Glutamatergic neuron (in vitro differentiated cells): Measurements from ENCODE around the gene EIF3K. TPM values are rescaled to one million over a fixed set of nuclear protein-coding genes. Genes with fewer than 3 reads are reported as not detected.

Source experiments
- DNase-seq: peaks from one replicate; pipeline ENCODE4 v3.0.0; 2022
- H3K27ac Mint-ChIP-seq: one replicate; pipeline ENCODE4 v1.8.0; 2020; ENCODE audit warnings: mild to moderate bottlenecking, mixed read lengths, inconsistent platforms; ENCODE audit not compliant: unreplicated experiment
- H3K27me3 Mint-ChIP-seq: one replicate; pipeline ENCODE4 v1.8.0; 2020; ENCODE audit warnings: mild to moderate bottlenecking, moderate library complexity, mixed read lengths, inconsistent platforms; ENCODE audit not compliant: unreplicated experiment
- H3K36me3 Mint-ChIP-seq: one replicate; pipeline ENCODE4 v1.8.0; 2020; ENCODE audit warnings: mild to moderate bottlenecking, mixed read lengths, inconsistent platforms; ENCODE audit not compliant: unreplicated experiment
- H3K4me1 Mint-ChIP-seq: one replicate; pipeline ENCODE4 v1.8.0; 2020; ENCODE audit warnings: mild to moderate bottlenecking, low read depth, mixed read lengths, inconsistent platforms; ENCODE audit not compliant: unreplicated experiment
- H3K4me3 Mint-ChIP-seq: one replicate; pipeline ENCODE4 v1.8.0; 2020; ENCODE audit warnings: mild to moderate bottlenecking, mixed read lengths, inconsistent platforms; ENCODE audit not compliant: unreplicated experiment
- H3K9me3 Mint-ChIP-seq: one replicate; pipeline ENCODE4 v1.8.0; 2020; ENCODE audit warnings: mild to moderate bottlenecking, moderate library complexity, mixed read lengths, inconsistent platforms; ENCODE audit not compliant: unreplicated experiment
- total RNA-seq: library from RNA; stranded (reverse); fragmentation: NEBNext Ultra II Directional; extraction: Animal tissue kit (Norgen Biotek cat#: 25700); gene quantifications from one replicate; pipeline ENCODE4 v1.2.1, GENCODE V29; 2021; ENCODE audit not compliant: unreplicated experiment
- TF ChIP-seq, protein P1 (sequence below): fragments of 200-600 bp; sonication (generic); IDR thresholded peaks from one replicate; pipeline ENCODE4 v1.5.0; 2021; ENCODE audit not compliant: partially characterized antibody, unreplicated experiment

EIF3K gene
- total RNA-seq, 1 donor from 2014 or later = 247 TPM

DNA sequence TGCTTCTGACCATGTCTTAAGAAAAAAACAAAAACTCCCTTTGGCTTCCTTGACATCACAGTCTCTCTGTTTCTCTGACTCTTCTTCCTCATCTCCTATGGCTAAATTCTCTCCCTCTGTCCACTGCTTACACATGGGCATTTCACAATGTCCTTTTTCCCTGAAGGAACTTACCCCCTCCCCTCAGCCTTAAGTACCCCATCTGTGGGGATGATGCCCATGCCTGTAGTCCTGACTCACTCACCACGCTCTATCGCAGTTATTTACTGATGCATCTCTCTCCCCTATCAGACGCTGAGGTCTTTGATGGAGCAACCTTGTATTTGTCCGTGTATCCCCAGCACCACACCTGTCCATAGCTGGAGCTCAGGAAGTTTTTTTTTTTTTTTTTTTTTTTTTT, 60.9 kb downstream of the EIF3K start:
- peaks cover 28% of the 10 kb centered on the region for H3K9me3 Mint-ChIP-seq
- H3K4me3 Mint-ChIP-seq = no peak overlapping the region
- peak overlapping the region; percentile 18 for H3K27ac Mint-ChIP-seq
- TF ChIP-seq, protein P1, sequence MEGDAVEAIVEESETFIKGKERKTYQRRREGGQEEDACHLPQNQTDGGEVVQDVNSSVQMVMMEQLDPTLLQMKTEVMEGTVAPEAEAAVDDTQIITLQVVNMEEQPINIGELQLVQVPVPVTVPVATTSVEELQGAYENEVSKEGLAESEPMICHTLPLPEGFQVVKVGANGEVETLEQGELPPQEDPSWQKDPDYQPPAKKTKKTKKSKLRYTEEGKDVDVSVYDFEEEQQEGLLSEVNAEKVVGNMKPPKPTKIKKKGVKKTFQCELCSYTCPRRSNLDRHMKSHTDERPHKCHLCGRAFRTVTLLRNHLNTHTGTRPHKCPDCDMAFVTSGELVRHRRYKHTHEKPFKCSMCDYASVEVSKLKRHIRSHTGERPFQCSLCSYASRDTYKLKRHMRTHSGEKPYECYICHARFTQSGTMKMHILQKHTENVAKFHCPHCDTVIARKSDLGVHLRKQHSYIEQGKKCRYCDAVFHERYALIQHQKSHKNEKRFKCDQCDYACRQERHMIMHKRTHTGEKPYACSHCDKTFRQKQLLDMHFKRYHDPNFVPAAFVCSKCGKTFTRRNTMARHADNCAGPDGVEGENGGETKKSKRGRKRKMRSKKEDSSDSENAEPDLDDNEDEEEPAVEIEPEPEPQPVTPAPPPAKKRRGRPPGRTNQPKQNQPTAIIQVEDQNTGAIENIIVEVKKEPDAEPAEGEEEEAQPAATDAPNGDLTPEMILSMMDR = no peak
- peaks cover 21% of the 10 kb centered on the region for H3K27me3 Mint-ChIP-seq
- peaks cover 63% of the 10 kb centered on the region for H3K4me1 Mint-ChIP-seq
- H3K36me3 Mint-ChIP-seq = peaks cover 11% of the 10 kb centered on the region
- no peak for DNase-seq

DNA sequence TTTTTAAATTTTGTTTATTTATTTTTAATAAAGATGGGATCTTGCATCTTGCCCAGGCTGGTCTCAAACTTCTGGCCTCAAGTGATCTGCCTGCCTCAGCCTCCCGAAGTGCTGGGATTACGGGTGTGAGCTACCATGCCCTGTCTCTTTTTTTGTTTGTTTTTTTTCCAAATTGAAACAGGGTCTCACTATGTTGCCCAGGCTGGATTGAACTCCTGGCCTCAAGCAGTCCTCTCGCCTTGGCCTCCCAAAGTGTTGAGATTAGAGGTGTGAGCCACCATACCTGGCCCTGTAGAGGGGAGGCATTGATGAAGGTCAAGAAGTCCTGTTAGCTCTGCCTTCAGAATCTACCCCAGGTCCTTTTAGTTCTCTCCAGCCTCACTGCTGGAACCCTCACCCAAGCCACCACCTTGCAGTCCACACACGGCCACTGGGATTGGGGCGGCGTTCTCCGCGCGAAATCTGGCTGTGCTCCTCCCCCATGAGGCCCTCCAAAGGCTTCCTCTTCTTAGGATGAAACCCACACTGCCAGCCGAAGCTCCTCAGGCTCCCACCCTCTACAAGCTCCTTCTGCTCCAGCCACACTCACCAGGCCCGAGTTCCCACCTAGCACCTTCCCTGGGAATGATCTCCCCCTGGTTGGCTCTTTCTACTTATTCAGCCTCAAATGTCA, 63.3 kb downstream of the EIF3K start:
- H3K4me3 Mint-ChIP-seq = peak overlapping the region; percentile 65
- H3K27me3 Mint-ChIP-seq = peaks cover 18% of the 10 kb centered on the region
- peaks cover 23% of the 10 kb centered on the region for H3K9me3 Mint-ChIP-seq
- H3K27ac Mint-ChIP-seq = peak overlapping the region; percentile 76
- peaks cover 49% of the 10 kb centered on the region for H3K4me1 Mint-ChIP-seq
- TF ChIP-seq, protein P1 = no peak
- peaks cover 11% of the 10 kb centered on the region for H3K36me3 Mint-ChIP-seq
- no peak for DNase-seq

DNA sequence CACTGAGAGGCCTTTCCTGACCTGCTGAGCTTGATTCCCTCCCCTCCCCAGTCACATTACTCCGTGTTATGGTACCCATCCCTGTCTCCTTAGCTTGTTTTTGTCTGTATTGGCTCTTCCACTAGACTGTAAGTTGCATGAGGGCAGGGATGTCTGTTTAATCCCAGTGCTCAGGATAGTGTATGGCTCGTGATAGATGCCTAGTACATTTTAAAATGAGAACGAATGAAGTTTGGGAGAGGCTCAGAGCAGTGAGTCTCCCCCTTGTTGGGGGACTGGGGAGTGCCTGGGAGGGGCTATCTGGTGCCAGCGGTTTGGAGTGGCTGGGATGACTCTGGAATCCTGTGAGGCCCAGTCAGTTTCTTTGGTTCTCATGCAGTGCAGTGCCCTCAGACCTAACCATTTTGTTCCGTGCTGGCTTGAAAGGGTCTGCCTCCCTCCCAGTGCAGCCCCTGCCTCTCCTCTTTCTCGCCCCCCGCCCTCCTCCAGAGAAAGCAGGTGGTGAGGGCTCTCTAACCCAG, 63.9 kb downstream of the EIF3K start:
- TF ChIP-seq, protein P1 = no peak
- Mint-ChIP-seq H3K4me3 (peak overlapping the region; percentile 65), H3K27ac (peak overlapping the region; percentile 76), H3K36me3 (peaks cover 11% of the 10 kb centered on the region), H3K4me1 (peaks cover 47% of the 10 kb centered on the region), H3K9me3 (peaks cover 23% of the 10 kb centered on the region), H3K27me3 (peaks cover 18% of the 10 kb centered on the region)
- no peak for DNase-seq

DNA sequence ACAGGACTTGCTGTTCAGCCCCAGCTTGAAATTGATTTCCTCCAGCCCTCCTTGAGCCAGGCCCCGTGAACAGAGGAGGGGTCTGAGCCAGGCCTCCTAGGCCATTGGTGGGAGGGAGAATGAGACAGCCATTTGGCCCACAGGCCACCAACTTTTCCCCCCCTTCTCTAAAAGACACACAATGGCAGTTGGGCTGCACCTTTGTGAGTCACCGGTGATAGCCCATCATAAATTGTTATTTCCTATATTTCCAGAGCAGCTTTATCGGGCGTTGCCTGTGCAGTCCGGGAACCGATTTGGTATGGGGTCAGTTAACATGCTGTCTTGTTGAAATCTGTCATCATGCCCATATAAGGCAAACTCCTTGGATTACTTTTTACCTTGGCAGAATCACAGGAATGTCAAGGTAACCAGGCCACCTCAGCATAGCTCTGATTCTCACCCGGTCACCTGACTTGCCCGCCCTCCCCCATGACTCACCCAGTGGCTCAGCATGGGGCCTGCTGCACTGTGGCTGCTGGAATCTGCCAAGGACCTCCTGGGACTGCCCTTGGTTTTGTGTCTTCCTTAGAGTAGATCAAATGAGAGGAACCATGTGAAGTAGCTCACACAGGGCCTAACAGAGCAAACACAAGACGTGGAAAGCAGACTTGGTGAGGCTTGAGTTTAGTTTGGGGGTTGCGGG, 64.5 kb downstream of the EIF3K start:
- peaks cover 23% of the 10 kb centered on the region for H3K9me3 Mint-ChIP-seq
- peaks cover 42% of the 10 kb centered on the region for H3K4me1 Mint-ChIP-seq
- H3K27me3 Mint-ChIP-seq = peaks cover 14% of the 10 kb centered on the region
- TF ChIP-seq, protein P1 = no peak
- peak; percentile 54 for DNase-seq
- H3K36me3 Mint-ChIP-seq = peaks cover 11% of the 10 kb centered on the region
- H3K27ac Mint-ChIP-seq = peak overlapping the region; percentile 83
- peak overlapping the region; percentile 53 for H3K4me3 Mint-ChIP-seq
